WTC11 (cell line): ENCODE results near the gene COG5. TPM values are rescaled to one million over a fixed set of nuclear protein-coding genes. Genes with fewer than 3 reads are reported as not detected.

Experiments used
- ATAC-seq: fragments of 200-7000 bp; cut with Tn5 transposase; 2 replicates; pipeline ENCODE4 v1.10.0; 2021; ENCODE audit warnings: mild to moderate bottlenecking, moderate library complexity
- CTCF ChIA-PET: fragments of 300-600 bp; sonication (Branson Sonifier 250); formaldehyde crosslinking; loops from one replicate; lab custom pipeline; 2021; ENCODE audit warnings: antibody characterized with exemption; lab: Charles Lee
- POLR2A ChIA-PET: fragments of 350-600 bp; sonication (Branson Sonifier 250); formaldehyde crosslinking; loops from one replicate; lab custom pipeline; 2021; ENCODE audit warnings: antibody characterized with exemption; lab: Charles Lee
- DNase-seq: peaks from one replicate; pipeline ENCODE4 v3.0.0; 2021; ENCODE audit warnings: low spot score
- H3K27ac Mint-ChIP-seq: 2 replicates; pipeline ENCODE4 v1.8.0; 2021; ENCODE audit warnings: mixed read lengths
- H3K27me3 Mint-ChIP-seq: 2 replicates; pipeline ENCODE4 v1.8.0; 2021; ENCODE audit warnings: low read depth, mild to moderate bottlenecking, moderate library complexity, mixed read lengths
- H3K36me3 Mint-ChIP-seq: 2 replicates; pipeline ENCODE4 v1.8.0; 2021; ENCODE audit warnings: mixed read lengths
- H3K4me1 Mint-ChIP-seq: 2 replicates; pipeline ENCODE4 v1.8.0; 2022; ENCODE audit warnings: mixed read lengths
- H3K4me3 Mint-ChIP-seq: 2 replicates; pipeline ENCODE4 v1.8.0; 2021; ENCODE audit warnings: mild to moderate bottlenecking, moderate library complexity, mixed read lengths
- H3K9me3 Mint-ChIP-seq: 2 replicates; pipeline ENCODE4 v1.8.0; 2021; ENCODE audit warnings: mixed read lengths
- ARID4B ChIP-seq: sonication (generic); formaldehyde crosslinking; IDR thresholded peaks from 2 replicates; pipeline ENCODE4 v1.8.0; 2023; ENCODE audit warnings: missing genetic modification reagents, mild to moderate bottlenecking, borderline replicate concordance
- ATF1 ChIP-seq: sonication (generic); formaldehyde crosslinking; IDR thresholded peaks from 2 replicates; pipeline ENCODE4 v1.8.1; 2023; ENCODE audit warnings: mild to moderate bottlenecking, moderate library complexity, missing genetic modification reagents
- CREB1 ChIP-seq: sonication (generic); formaldehyde crosslinking; IDR thresholded peaks from 2 replicates; pipeline ENCODE4 v1.8.0; 2023; ENCODE audit warnings: mild to moderate bottlenecking, missing genetic modification reagents
- E2F4 ChIP-seq: sonication (generic); formaldehyde crosslinking; IDR thresholded peaks from 2 replicates; pipeline ENCODE4 v1.8.1; 2022; ENCODE audit warnings: low read depth, mild to moderate bottlenecking, moderate library complexity, missing genetic modification reagents, borderline replicate concordance
- ETV6 ChIP-seq: sonication (generic); formaldehyde crosslinking; IDR thresholded peaks from 2 replicates; pipeline ENCODE4 v1.8.1; 2022; ENCODE audit warnings: mild to moderate bottlenecking, missing genetic modification reagents
- FOXJ3 ChIP-seq: sonication (generic); formaldehyde crosslinking; IDR thresholded peaks from 2 replicates; pipeline ENCODE4 v1.9.0; 2021; ENCODE audit warnings: missing genetic modification reagents, mild to moderate bottlenecking, borderline replicate concordance
- FOXP4 ChIP-seq: sonication (generic); formaldehyde crosslinking; IDR thresholded peaks from 2 replicates; pipeline ENCODE4 v1.8.0; 2022; ENCODE audit warnings: mild to moderate bottlenecking, missing genetic modification reagents
- GTF2I ChIP-seq: fragments of 250-450 bp; sonication (Bioruptor Pico); conservative IDR thresholded peaks from 2 replicates; pipeline ENCODE4 v1.4.0; 2021; ENCODE audit warnings: mild to moderate bottlenecking
- JUN ChIP-seq: sonication (generic); formaldehyde crosslinking; IDR thresholded peaks from 2 replicates; pipeline ENCODE4 v1.8.0; 2023; ENCODE audit warnings: mild to moderate bottlenecking, missing genetic modification reagents
- MYBL2 ChIP-seq: sonication (generic); formaldehyde crosslinking; IDR thresholded peaks from 2 replicates; pipeline ENCODE4 v1.8.1; 2023; ENCODE audit warnings: mild to moderate bottlenecking, moderate library complexity, missing genetic modification reagents
- PRDM15 ChIP-seq: sonication (generic); formaldehyde crosslinking; IDR thresholded peaks from 2 replicates; pipeline ENCODE4 v1.8.0; 2022; ENCODE audit warnings: missing genetic modification reagents
- SMAD3 ChIP-seq: sonication (generic); formaldehyde crosslinking; IDR thresholded peaks from 2 replicates; pipeline ENCODE4 v1.8.0; 2022; ENCODE audit warnings: missing genetic modification reagents, mild to moderate bottlenecking, borderline replicate concordance
- TP53 ChIP-seq: sonication (generic); formaldehyde crosslinking; IDR thresholded peaks from 2 replicates; pipeline ENCODE4 v1.8.1; 2023; ENCODE audit warnings: mild to moderate bottlenecking, missing genetic modification reagents
- USF1 ChIP-seq: sonication (generic); formaldehyde crosslinking; IDR thresholded peaks from 2 replicates; pipeline ENCODE4 v1.8.0; 2022; ENCODE audit warnings: mild to moderate bottlenecking, missing genetic modification reagents
- ZNF219 ChIP-seq: sonication (generic); formaldehyde crosslinking; IDR thresholded peaks from 2 replicates; pipeline ENCODE4 v1.8.0; 2023; ENCODE audit warnings: missing genetic modification reagents, mild to moderate bottlenecking, borderline replicate concordance
- total RNA-seq: library from RNA; stranded (reverse); gene quantifications from 3 replicates; pipeline ENCODE4 v1.2.3, GENCODE V29; 2021

Gene COG5
- total RNA-seq, 1 experiment from 2014 or later = 23.8 TPM

- POLR2A ChIA-PET = no interaction called here
- H3K27me3 Mint-ChIP-seq = no peaks in the 10 kb centered on the region
- DNase-seq (no peak), ATAC-seq (no peak)
- peaks cover 5% of the 10 kb centered on the region for H3K9me3 Mint-ChIP-seq
- H3K36me3 Mint-ChIP-seq = peaks cover 8% of the 10 kb centered on the region; the same call in 1 of the 2 replicates
- no peak overlapping the region for H3K4me3 Mint-ChIP-seq
- TF ChIP-seq ARID4B (CRISPR knock-in tag) (no peak), FOXP4 (CRISPR knock-in tag) (no peak), FOXJ3 (CRISPR knock-in tag) (no peak), ZNF219 (CRISPR knock-in tag) (no peak), MYBL2 (CRISPR knock-in tag) (no peak), CREB1 (CRISPR knock-in tag) (no peak), TP53 (CRISPR knock-in tag) (no peak), E2F4 (CRISPR knock-in tag) (no peak), ETV6 (CRISPR knock-in tag) (no peak), ATF1 (CRISPR knock-in tag) (no peak), JUN (CRISPR knock-in tag) (no peak), USF1 (CRISPR knock-in tag) (no peak), SMAD3 (no peak), PRDM15 (CRISPR knock-in tag) (no peak), GTF2I (no peak)
- CTCF ChIA-PET = no interaction called here
- H3K27ac Mint-ChIP-seq = no peak overlapping the region
- H3K4me1 Mint-ChIP-seq = peaks cover 3% of the 10 kb centered on the region
Measured at GRCh38 chr7:107160389-107160788, 403.3 kb downstream of the COG5 start.
